VCaP (cell line): Measurements from ENCODE around the gene KCNK16.
A peak's percentile ranks its signal among the peaks of the same experiment; 100 is the strongest.

ENCODE experiments used
- H3K27ac ChIP-seq: fragments of 450-650 bp; 2 replicates; pipeline ENCODE4 v1.5.1; 2017
- TF ChIP-seq, protein P1 (sequence below): fragments of 450-650 bp; conservative IDR thresholded peaks from 2 replicates; pipeline ENCODE4 v1.5.1; 2017; ENCODE audit warnings: mild to moderate bottlenecking, moderate library complexity

Gene KCNK16

DNA sequence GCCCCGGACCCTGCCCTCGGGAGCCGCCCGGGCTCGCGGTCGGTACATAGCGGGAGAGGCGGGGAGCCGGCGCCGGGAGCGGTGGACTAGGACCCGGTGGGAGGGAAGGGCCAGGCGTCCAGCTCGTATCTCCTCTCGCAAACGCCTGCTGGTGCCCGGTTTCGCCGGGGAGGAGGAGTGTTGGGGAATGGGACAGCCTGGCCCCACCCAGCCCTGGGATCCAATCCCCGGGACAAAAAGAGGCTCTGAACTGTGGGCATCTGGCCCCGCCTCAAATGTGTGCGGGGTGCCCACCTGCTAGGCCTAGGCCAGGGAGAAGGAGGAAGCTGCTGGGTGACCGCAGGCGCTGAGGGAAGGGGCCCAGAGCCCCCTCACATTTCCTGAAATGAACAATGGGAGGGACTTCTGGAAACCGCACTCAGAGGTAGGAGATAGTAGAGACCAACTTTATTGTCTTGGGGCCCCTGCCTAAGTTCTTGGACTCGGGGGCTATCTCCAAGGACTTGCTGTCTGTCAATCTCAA, 8.2 kb downstream of the KCNK16 start, which contains the start of gene KCNK17:
KCNK17 (minus strand) TSS at position 147 of the 523 bp plus-strand sequence; CDS start at position 48, 99 bp downstream.
- TF ChIP-seq, protein P1, sequence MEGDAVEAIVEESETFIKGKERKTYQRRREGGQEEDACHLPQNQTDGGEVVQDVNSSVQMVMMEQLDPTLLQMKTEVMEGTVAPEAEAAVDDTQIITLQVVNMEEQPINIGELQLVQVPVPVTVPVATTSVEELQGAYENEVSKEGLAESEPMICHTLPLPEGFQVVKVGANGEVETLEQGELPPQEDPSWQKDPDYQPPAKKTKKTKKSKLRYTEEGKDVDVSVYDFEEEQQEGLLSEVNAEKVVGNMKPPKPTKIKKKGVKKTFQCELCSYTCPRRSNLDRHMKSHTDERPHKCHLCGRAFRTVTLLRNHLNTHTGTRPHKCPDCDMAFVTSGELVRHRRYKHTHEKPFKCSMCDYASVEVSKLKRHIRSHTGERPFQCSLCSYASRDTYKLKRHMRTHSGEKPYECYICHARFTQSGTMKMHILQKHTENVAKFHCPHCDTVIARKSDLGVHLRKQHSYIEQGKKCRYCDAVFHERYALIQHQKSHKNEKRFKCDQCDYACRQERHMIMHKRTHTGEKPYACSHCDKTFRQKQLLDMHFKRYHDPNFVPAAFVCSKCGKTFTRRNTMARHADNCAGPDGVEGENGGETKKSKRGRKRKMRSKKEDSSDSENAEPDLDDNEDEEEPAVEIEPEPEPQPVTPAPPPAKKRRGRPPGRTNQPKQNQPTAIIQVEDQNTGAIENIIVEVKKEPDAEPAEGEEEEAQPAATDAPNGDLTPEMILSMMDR, result no peak
- peak within 1 kb of the TSS; percentile 27; the same call in 1 of the 2 replicates for H3K27ac ChIP-seq

DNA sequence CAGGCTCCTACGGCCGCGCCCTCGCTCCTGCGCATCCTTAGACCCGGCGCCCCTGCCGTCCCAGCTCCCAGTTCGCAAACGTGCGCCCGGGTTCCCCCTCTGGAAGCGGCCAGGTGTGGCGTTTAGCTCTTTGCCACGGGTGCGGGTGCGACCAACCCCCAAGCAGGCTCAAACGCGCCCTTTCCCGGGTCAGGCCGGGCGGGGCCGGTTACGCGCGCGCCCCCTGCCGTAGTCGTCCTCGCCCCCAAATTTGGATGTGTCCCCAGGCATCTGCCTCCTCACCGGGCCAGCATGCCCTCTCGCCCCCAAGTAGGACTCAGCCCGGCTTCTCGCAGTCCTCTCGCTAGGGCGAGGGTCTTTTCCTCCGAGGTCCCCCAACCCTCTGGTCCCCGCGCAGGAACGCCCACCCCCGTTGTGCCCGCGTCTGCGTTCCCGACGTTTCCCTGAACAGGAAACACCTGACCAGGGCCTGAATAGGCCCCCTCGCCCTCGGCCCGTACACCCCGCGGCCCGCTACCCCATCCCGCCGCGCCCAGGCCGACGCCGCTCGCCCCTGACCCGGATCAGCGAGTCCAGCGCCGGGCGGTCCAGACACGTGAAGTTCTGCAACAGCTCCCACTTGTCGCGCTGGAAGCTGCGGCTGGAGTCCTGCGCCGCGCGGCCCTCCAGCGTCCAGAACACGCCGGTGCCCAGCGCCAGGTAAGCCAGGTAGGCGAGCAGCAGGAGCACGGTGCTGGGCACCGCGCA, 8.8 kb downstream of the KCNK16 start:
- peak overlapping the region; percentile 27; the same call in 1 of the 2 replicates for H3K27ac ChIP-seq
- TF ChIP-seq, protein P1, result peak; percentile 30

DNA sequence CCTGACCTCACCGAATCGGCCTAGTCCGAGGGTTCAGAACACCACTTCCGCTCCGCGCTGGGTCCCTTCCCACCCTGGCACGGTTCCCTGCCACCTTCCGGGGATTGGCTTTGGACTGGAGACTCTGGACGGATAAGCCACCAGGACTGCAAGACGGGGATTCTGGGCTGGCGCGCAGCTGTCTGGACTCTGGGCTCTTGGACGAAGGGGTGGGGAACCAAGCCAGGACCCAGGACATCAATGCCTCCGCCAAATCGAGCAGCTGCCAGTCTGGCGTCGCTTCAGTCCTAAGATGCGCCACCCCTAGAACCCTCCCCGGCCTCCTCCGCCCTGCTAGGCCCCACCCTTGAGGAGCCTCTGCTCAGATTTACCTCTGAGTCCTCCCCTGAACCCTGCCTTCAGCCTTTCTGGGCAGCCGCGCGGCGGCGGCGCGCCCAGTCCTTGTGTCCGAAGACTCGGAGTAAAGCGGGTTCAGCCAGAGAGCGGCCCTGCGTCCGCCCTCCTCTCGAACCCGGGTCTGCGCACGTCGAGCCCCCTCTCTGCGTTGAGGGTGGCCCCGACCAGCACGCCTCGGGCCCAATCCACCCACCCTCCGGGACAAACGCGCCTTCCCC, 9.5 kb downstream of the KCNK16 start:
- TF ChIP-seq, protein P1, result no peak
- no peak overlapping the region for H3K27ac ChIP-seq

DNA sequence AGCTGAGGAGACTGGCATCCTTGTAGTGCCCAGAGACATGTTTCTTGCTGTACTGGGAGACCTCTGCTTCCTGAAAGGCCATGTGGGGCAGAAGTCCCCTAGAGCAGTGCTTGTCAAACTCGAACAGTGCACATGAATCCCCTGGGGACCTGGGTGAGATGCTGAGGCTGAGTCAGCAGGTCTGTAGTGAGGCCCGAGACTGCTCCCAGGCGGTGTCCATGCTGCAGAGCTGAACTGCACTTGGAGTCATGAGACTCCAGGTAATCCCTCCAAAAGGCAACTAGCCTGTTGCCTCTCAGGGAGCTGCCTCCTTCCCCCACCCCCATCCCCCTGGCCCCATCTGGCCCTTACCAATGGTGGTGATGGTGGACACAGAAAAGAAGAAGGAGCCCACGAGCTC, 12.0 kb downstream of the KCNK16 start:
- H3K27ac ChIP-seq, result no peak overlapping the region
- TF ChIP-seq, protein P1, result no peak

DNA sequence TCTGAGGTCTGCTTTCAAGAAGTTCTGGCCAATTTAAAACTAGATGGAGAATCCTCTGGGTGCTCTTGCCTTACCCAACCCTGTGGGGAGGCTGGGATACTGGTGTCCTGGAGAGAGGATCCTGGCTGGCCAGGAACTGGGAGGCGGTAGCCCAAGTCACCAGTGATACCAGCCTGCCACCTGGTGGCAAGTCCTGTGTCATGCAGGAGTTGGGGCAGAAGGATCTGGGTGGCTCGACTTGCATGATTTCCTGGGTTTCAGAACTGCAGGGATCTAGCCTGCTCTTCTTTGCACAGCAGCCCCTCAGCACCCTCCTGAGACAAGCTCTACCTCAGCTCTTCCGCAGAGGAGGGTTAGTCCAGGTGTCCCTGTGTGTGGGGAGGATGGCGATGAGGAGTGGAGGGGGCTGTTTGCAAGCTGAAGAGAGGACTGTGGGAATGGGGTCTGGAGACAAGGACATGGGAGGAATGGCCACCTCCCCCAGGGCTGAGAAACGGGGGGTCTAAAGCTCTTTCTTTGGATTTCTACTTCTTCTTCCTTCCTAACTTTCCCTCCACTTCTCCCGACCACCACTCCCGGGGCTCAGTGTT, 12.5 kb downstream of the KCNK16 start:
- H3K27ac ChIP-seq, result no peak overlapping the region
- TF ChIP-seq, protein P1, result peak; percentile 92

DNA sequence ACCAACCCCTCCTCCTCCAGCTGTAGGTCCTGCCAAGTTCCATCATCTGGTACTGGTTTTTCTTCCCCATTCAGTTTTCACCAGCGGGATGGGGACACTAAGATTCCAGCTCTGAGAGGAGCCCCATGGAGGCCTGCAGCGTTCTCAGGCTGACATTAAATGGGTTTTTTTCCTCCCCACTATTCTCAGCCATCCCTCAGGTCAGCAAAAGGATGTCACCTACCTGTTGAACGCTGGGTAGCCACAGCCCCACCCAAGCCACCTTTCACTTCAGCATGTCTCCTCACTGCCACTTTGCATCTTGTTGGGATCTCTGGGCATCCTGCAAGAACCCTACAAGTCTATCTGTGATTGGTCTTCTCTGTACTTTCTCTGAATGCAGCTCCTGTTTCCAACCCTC, 15.0 kb downstream of the KCNK16 start:
- H3K27ac ChIP-seq, result no peak overlapping the region
- TF ChIP-seq, protein P1, result no peak

DNA sequence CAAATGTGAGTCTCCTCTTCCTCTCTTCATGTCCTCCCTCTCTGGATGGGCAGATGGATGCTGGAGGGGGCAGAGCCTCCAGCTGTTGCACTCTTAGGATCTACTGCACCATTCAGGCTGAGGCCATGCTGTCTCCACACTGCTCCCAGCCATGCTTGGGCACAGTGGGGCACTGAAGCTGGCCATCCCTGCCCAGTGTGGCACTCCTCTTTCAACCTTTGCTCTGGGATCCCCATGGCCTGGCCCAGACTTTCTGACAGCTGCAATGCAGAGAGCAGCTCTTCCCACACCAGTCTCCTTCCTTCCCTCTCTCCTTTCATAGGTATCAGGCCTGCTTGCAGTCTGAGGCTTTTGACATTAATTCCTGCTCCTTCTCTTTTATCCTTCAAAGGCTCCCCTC, 17.6 kb downstream of the KCNK16 start:
- H3K27ac ChIP-seq, result no peak overlapping the region
- TF ChIP-seq, protein P1, result no peak
